SU-DHL-6 (cell line): Measurements from ENCODE around the gene MYH3.

ENCODE experiments used
- H2AFZ ChIP-seq: fragments of 200-600 bp; sonication (generic); 2 replicates; pipeline ENCODE4 v1.6.1; 2014; ENCODE audit warnings: low read depth, mild to moderate bottlenecking, moderate library complexity, mixed read lengths, antibody characterized with exemption, low read length; ENCODE audit not compliant: severe bottlenecking
- H3F3A ChIP-seq: fragments of 200-600 bp; shearing (Covaris generic); 2 replicates; pipeline ENCODE4 v1.6.0; 2016; ENCODE audit warnings: antibody characterized with exemption, mild to moderate bottlenecking; ENCODE audit not compliant: insufficient read depth
- H3K27ac ChIP-seq: fragments of 200-600 bp; sonication (generic); 2 replicates; pipeline ENCODE4 v1.5.1; 2016; ENCODE audit warnings: low read depth, mild to moderate bottlenecking, low read length, moderate library complexity, mixed read lengths
- H3K27me3 ChIP-seq: fragments of 200-600 bp; sonication (generic), shearing (Covaris generic); 2 replicates; pipeline ENCODE4 v1.6.0; 2014; ENCODE audit warnings: mild to moderate bottlenecking, low read length
- H3K36me3 ChIP-seq: fragments of 200-600 bp; sonication (generic); 2 replicates; pipeline ENCODE4 v1.6.1; 2014; ENCODE audit warnings: mild to moderate bottlenecking, low read length, mixed read lengths
- H3K4me2 ChIP-seq: fragments of 300-600, 200-600 bp; shearing (Covaris generic), sonication (generic); 2 replicates; pipeline ENCODE4 v1.6.0; 2014; ENCODE audit warnings: low read length, low read depth, mild to moderate bottlenecking; ENCODE audit not compliant: poor library complexity, severe bottlenecking
- H3K4me3 ChIP-seq: fragments of 200-600 bp; sonication (generic); 2 replicates; pipeline ENCODE4 v1.5.1; 2014; ENCODE audit warnings: antibody characterized with exemption, low read length, mild to moderate bottlenecking, mixed read lengths; ENCODE audit not compliant: insufficient read depth, poor library complexity, severe bottlenecking
- H3K79me2 ChIP-seq: fragments of 200-600 bp; sonication (generic); 2 replicates; pipeline ENCODE4 v1.6.1; 2014; ENCODE audit warnings: mild to moderate bottlenecking, low read length, moderate library complexity; ENCODE audit not compliant: insufficient read depth
- H3K9ac ChIP-seq: fragments of 200-600 bp; sonication (generic); 2 replicates; pipeline ENCODE4 v1.7.0; 2014; ENCODE audit warnings: mild to moderate bottlenecking, low read length
- H3K9me2 ChIP-seq: fragments of 200-600 bp; sonication (generic); replicated peaks from 2 replicates; pipeline ENCODE4 v1.6.1; 2014; ENCODE audit warnings: low read length; ENCODE audit not compliant: insufficient read depth
- H3K9me3 ChIP-seq: fragments of 200-600 bp; sonication (generic); 2 replicates; pipeline ENCODE4 v1.6.1; 2014; ENCODE audit warnings: low read length, mixed read lengths; ENCODE audit not compliant: insufficient read depth
- H4K20me1 ChIP-seq: fragments of 200-600 bp; sonication (generic); 2 replicates; pipeline ENCODE4 v1.6.1; 2014; ENCODE audit warnings: low read depth, mild to moderate bottlenecking, antibody characterized with exemption, low read length, moderate library complexity, mixed read lengths
- CTCF ChIP-seq: fragments of 200-600 bp; sonication (generic); IDR thresholded peaks from one replicate; pipeline ENCODE4 v1.5.1; 2017; ENCODE audit warnings: antibody characterized with exemption, mild to moderate bottlenecking, low read length, moderate library complexity; ENCODE audit not compliant: insufficient read depth, poor library complexity, severe bottlenecking
- EZH2phosphoT487 ChIP-seq: fragments of 200-600 bp; sonication (generic), shearing (Covaris generic); conservative IDR thresholded peaks from 2 replicates; pipeline ENCODE4 v1.6.1; 2018; ENCODE audit warnings: mild to moderate bottlenecking, antibody characterized with exemption, low read length, moderate library complexity, mixed read lengths

The MYH3 gene

DNA sequence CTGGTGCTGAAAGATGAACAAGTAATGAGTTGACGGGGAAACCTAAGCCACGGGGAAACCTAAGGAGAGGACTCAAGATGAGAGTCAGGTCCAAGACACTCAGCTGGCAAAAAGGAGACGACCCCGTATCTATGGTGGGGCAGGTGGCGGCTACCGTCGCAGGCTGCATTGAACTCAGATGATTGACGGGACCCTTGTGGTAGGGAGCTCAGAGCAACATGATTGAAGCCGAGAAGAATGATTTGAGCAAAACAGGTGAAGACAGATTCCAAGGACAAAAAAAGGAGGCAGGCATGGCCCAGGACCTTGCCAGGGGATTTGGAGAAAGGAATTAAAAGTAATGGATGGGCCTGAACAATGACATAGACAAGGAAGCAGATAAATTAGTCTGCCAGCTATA, 7.5 kb upstream of the MYH3 start:
- H3K27me3 ChIP-seq, result no peaks in the 10 kb centered on the region
- no peak overlapping the region for H3K9ac ChIP-seq
- H3F3A ChIP-seq, result no peaks in the 10 kb centered on the region
- no peaks in the 10 kb centered on the region for H3K36me3 ChIP-seq
- no peaks in the 10 kb centered on the region for H3K9me2 ChIP-seq
- no peak overlapping the region for H3K4me2 ChIP-seq
- H3K9me3 ChIP-seq, result no peaks in the 10 kb centered on the region
- H3K27ac ChIP-seq, result no peak overlapping the region
- no peaks in the 10 kb centered on the region for H4K20me1 ChIP-seq
- no peak overlapping the region for H2AFZ ChIP-seq
- no peak for TF ChIP-seq EZH2phosphoT487
- no peak for TF ChIP-seq CTCF
- H3K4me3 ChIP-seq, result no peak overlapping the region
- no peaks in the 10 kb centered on the region for H3K79me2 ChIP-seq

GRCh38 chr17:10663231-10663630, 6.1 kb upstream of the MYH3 start:
- H3K9me2 ChIP-seq, result no peaks in the 10 kb centered on the region
- H2AFZ ChIP-seq, result no peak overlapping the region
- no peak overlapping the region for H3K9ac ChIP-seq
- TF ChIP-seq CTCF (no peak), EZH2phosphoT487 (no peak)
- no peaks in the 10 kb centered on the region for H3K36me3 ChIP-seq
- no peak overlapping the region for H3K27ac ChIP-seq
- H3K79me2 ChIP-seq, result no peaks in the 10 kb centered on the region
- H3K27me3 ChIP-seq, result no peaks in the 10 kb centered on the region
- no peak overlapping the region for H3K4me2 ChIP-seq
- H3K4me3 ChIP-seq, result no peak overlapping the region
- no peaks in the 10 kb centered on the region for H4K20me1 ChIP-seq
- no peaks in the 10 kb centered on the region for H3K9me3 ChIP-seq
- no peaks in the 10 kb centered on the region for H3F3A ChIP-seq

GRCh38 chr17:10661437-10661836, 4.3 kb upstream of the MYH3 start:
- Histone ChIP-seq H3F3A (no peaks in the 10 kb centered on the region), H4K20me1 (no peaks in the 10 kb centered on the region), H3K4me3 (no peak overlapping the region), H3K9me3 (no peaks in the 10 kb centered on the region), H3K4me2 (no peak overlapping the region), H3K27me3 (no peaks in the 10 kb centered on the region), H3K79me2 (no peaks in the 10 kb centered on the region), H3K9ac (no peak overlapping the region), H3K36me3 (no peaks in the 10 kb centered on the region), H3K9me2 (no peaks in the 10 kb centered on the region), H3K27ac (no peak overlapping the region), H2AFZ (no peak overlapping the region)
- TF ChIP-seq CTCF, result no peak
- no peak for TF ChIP-seq EZH2phosphoT487

DNA sequence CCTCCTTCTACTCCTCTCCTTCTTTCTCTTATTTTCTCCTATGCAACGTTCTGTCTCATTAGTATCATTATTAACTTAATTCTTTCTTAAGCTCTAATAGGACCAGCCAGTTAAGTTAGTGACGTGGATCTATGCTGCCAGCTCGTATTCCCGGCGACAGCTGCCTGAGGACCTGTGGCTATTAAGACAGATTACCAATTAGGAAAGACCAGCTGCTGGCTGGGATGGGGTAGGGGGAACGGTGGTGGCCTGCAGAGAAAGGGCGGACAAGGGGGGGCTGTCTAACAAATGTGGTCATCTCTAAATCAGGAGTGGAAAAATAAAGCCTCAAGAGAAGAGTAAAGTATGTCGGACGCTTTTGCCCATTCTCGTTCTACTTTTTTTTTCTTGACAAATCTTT, 770 bp upstream of the MYH3 start:
- Histone ChIP-seq H3K9ac (no peak overlapping the region), H3K27me3 (no peaks in the 10 kb centered on the region)

More for the DNA sequence above, 770 bp upstream of the MYH3 start:
- Histone ChIP-seq H3K9me2 (no peaks in the 10 kb centered on the region), H2AFZ (no peak overlapping the region), H3K4me2 (no peak overlapping the region), H3K36me3 (no peaks in the 10 kb centered on the region), H3K27ac (no peak overlapping the region), H3F3A (no peaks in the 10 kb centered on the region), H3K79me2 (no peaks in the 10 kb centered on the region), H3K9me3 (no peaks in the 10 kb centered on the region), H3K4me3 (no peak overlapping the region), H4K20me1 (no peaks in the 10 kb centered on the region)
- no peak for TF ChIP-seq EZH2phosphoT487
- TF ChIP-seq CTCF, result no peak
